Right ventricle myocardium inferior (tissue), 1 donor: ENCODE data around the gene S100A7A. TPM values are rescaled to one million over a fixed set of nuclear protein-coding genes. Genes with fewer than 3 reads are reported as not detected.
"Not testable (repeated sequence)": the region's sequence is repeated elsewhere in the genome, so short reads cannot be mapped to it uniquely, and the experiment has no call there.

Source experiments
- ATAC-seq: fragments of 200-7000 bp; cut with Tn5 transposase; one replicate; pipeline ENCODE4 v1.9.1; 2020; ENCODE audit warnings: mild to moderate bottlenecking, moderate library complexity
- DNase-seq: peaks from one replicate; pipeline ENCODE4 v3.0.0; 2021; ENCODE audit errors: missing footprints
- intact Hi-C: fragments of 100-400 bp; cut with DNase I; formaldehyde crosslinking; loops from one replicate; pipeline ENCODE4 v1.11.0; 2022
- total RNA-seq: library from RNA; stranded (reverse); fragmentation: NEBNext Ultra II Directional; extraction: Animal tissue kit (Norgen Biotek cat#: 25700); gene quantifications from one replicate; pipeline ENCODE4 v1.2.1, GENCODE V29; 2021
- donor health status: DM: no; HTN: yes; CAD: no; lungs with severe emphysema.

S100A7A gene
- total RNA-seq, 1 donor from 2014 or later, result not detected

DNA sequence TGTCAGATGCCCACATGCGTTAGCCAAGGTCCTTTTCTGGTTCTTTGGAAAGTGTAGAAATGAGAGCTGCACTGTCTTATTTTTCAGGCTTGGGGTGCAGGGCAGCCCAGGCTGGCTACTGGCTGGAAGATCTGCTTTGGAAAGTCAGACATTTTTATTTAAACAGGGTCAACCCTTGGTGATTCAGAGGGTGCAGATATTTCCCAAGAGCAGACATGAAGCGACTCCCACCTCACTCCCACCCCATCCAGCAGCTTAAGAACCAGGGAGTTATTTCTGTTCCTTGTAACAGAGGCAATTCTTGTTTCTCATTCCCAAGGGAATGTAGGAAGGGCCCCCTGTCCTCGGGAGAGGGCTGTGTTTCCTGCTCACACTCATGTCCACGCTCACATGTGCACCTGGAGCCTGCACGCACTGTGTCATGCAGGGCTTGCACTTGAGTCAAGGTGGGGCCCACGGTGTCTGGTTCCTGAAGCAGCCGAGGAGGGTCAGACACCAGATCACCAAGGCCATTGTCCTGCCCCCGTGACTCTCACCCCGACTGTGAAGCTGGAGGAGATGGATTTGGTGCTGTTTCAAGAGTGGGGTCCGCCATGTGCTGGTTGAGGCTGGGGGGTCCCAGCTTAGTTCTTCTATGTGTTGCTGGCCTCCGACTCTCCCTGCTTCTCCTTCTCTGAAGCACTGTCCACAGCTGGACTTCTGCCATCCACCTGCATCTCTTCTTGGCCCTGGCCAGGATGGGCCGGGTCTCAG lies 992 bp downstream of the S100A7A start:
- intact Hi-C loops, result no loop called here
- DNase-seq (no peak), ATAC-seq (no peak)

DNA sequence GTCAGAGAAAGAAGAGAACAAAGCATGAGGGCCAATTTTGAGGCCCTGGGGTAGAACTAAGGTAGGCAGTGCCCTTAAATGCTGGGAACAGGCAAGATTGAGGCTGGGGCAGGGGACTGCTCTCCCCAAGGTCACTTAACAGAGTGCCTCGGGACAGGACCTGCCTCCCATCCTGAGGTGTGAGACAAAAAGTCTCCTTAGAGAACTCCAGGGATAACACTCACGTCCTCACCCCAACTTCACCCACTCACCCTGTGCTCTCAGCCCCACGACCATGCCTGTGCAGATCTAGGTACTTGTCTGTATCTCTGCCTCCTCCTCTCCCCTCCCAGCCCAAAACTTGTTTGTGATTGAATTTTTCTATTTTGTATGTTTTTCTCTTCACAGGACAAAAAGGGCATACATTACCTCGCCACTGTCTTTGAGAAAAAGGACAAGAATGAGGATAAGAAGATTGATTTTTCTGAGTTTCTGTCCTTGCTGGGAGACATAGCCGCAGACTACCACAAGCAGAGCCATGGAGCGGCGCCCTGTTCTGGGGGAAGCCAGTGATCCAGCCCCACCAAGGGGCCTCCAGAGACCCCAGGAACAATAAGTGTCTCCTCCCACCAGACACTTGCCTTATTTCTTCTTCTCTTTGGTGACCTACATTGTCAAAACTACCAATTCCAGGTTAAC lies 2.6 kb downstream of the S100A7A start:
- intact Hi-C loops, DNase-seq, ATAC-seq: not testable (repeated sequence)

- ATAC-seq, DNase-seq, intact Hi-C loops: not testable (repeated sequence)
These were observed 3.1 kb downstream of the S100A7A start for GRCh38 chr1:153419436-153419793.

DNA sequence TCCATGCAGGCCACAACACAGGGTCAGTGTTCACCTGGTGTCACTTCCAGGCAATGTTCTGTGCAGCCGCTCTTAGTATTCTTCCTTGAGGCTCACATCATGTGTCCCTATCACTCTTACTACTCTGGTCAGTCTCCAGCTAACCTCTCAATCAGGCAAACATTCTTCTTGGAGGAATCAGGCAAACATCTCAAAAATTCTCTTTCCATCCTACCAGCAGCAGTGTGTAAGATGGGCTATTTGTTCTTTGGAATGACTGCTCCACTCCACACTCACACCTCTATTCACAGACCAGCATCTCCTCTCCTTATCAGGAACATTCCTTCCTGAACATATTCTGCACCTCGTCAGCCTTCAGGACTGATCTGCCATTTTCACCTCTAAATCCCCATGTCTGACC lies 4.0 kb downstream of the S100A7A start:
- intact Hi-C loops, result no loop called here
- no peak for DNase-seq

GRCh38 chr1:153422450-153423068 lies 6.2 kb downstream of the S100A7A start:
- ATAC-seq (peak; percentile 50), DNase-seq (peak; percentile 75)
- intact Hi-C loops, result no loop called here

More for the DNA sequence above, 4.0 kb downstream of the S100A7A start:
- ATAC-seq, result no peak

DNA sequence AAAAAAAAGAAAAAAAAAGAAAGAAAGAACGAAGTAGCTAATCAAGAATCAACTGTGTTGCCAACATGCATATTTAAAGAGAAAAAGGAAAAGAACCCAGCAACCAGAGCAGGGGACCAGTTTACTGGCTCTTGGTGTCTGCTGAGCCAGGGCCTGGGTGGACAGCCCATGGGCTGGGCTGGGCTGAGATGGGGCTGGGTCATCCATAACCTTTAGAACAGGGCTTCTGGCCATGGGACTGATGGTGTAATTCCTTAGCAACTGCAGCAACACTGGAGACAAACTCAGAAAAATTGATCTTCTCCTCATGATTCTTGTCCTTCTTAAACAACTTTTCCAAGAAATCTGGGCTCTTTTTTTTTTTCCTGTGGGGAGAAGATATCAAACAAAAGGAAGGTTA lies 10.5 kb downstream of the S100A7A start:
- DNase-seq (no peak), ATAC-seq (no peak)
- intact Hi-C loops, result no loop called here

GRCh38 chr1:153428073-153428638 lies 11.8 kb downstream of the S100A7A start:
- ATAC-seq, result no peak
- intact Hi-C loops, result no loop called here
- no peak for DNase-seq

DNA sequence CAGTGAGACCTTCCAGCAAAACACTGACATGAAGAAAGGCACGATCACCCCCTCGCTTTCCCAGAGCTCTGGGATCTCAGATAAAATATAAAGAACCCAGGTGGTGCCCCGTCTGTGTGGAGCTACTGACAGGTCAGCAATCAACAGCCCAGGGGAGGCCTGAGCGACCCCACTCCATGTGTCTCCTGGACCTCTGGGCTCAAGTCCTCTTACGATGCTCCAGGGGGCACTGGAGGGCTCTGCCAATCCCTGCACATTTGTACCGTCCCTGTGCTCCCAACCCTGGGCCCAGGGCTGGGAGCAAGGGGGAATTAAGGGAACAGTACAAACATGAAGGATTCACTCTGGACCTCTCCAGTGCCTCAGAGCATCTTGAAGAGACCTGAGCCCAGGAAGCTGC lies 12.5 kb downstream of the S100A7A start:
- ATAC-seq, result no peak
- no peak for DNase-seq
- intact Hi-C loops, result no loop called here

GRCh38 chr1:153429266-153430165 lies 13.2 kb downstream of the S100A7A start:
- DNase-seq (no peak), ATAC-seq (no peak)
- intact Hi-C loops, result no loop called here

DNA sequence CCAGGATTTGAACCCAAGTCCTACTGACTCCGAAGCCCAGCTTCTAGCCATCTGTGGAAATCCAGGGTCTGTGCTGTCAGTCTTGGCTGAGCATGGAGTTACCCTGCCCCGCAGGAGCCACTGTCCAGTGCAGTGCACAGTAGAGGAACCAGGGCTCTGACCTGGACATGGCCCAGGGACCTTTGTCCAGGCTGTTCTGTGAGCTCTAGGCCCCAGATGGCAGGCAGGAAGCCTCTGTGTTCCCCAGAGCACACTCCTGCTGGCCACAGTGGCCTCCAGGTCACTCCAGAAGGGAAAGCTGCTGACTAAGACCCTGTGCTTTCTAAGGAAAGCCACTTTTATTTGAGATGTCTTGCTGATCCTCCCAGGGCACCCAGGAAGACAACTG lies 13.8 kb downstream of the S100A7A start:
- intact Hi-C loops, result no loop called here
- ATAC-seq (no peak), DNase-seq (no peak)

DNA sequence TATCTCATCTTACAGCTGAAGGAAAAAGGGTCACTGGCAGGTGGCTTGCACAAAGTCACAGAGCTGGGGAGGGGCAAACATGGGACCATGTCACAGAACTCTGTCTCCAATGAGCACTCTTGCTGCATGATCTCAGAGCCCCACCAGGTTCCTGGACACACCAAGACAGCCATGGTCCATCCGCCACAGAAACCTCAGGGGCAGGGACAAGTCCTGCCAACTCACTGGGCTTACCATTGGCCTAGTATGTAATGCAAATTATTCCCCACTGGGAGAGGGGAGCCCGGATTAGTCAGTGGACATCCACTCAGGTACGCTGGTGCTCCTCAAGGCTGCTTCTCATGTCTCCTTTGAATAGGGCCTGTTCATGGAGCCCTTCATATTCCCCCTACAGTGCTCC lies 14.2 kb downstream of the S100A7A start:
- intact Hi-C loops, result no loop called here
- no peak for DNase-seq

DNA sequence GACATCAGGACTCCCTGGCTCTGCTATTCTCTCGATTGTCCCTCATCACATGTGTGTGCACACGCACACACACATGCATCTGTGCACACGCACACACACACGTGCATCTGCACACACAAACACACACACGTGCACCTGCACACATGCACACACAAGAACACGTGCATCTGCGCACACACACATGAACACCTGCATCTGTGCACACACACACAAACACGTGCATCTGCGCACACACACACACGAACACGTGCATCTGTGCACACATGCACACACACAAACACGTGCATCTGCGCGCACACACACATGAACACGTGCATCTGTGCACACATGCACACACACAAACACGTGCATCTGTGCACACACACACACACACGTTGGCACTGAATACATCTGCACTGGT lies 14.7 kb downstream of the S100A7A start:
- ATAC-seq, result no peak
- intact Hi-C loops, result no loop called here
- no peak for DNase-seq

More for the DNA sequence above, 14.2 kb downstream of the S100A7A start:
- ATAC-seq, result no peak

- DNase-seq (no peak), ATAC-seq (no peak)
- intact Hi-C loops, result no loop called here
These were observed 15.1 kb downstream of the S100A7A start for GRCh38 chr1:153431427-153431826.

DNA sequence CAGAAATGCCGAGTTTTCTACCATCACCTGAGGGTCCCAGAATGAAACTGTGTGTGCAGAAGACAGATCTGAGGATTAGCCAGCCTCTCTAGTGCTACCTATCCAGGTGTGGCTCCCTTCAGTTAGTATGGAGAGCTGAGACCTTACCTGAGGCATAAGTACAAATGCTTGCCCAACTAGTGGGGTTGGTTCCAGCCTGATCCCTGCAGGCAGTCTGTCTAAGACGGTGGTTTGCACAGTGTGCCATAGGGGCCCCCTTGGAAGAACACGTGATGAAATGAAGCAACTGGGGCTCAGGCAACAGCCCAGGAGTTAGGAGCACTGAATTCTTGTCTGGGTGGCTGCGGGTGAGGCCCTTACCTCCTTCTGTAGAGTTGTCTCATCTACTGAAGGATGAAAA lies 15.6 kb downstream of the S100A7A start:
- DNase-seq, result no peak
- no peak for ATAC-seq
- intact Hi-C loops, result no loop called here

DNA sequence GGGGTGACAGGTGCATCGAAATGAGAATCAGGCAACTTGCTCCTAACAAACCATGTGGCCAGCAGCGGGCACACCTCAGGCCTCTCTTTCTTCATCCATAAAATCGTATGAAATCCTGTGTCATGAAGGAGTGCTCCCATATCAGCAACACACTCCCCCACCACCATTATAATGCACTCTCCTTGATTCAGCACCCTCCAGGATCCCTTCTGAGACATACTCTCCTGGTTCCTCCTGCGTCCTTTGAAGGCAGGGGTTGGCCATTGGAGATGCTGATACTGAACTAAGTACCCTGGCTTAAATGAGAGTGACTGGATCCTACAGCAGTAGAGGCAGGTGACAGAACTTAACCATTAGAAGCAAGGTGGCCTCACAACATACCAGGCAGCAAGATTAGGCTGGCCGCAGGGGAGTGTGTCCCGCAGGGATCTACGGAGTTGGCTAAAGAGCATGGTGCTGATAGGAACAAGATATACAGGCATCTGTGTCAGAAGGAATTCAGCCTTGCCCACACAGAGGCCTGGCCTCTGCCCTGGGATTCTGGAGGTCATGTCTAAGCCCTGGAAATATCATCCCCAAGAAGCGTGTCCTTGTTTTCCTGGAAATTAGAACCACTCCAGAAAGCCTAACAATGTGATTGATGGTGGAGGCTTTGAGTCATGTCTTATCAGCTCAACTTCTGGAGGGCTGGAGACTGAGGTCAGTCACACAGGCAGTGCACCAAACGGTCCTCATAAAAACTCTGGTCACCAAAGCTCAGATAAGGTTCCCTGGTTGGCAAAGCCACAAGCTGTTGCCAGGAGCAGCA lies 16.8 kb downstream of the S100A7A start:
- no peak for ATAC-seq
- intact Hi-C loops, result no loop called here
- DNase-seq, result no peak

DNA sequence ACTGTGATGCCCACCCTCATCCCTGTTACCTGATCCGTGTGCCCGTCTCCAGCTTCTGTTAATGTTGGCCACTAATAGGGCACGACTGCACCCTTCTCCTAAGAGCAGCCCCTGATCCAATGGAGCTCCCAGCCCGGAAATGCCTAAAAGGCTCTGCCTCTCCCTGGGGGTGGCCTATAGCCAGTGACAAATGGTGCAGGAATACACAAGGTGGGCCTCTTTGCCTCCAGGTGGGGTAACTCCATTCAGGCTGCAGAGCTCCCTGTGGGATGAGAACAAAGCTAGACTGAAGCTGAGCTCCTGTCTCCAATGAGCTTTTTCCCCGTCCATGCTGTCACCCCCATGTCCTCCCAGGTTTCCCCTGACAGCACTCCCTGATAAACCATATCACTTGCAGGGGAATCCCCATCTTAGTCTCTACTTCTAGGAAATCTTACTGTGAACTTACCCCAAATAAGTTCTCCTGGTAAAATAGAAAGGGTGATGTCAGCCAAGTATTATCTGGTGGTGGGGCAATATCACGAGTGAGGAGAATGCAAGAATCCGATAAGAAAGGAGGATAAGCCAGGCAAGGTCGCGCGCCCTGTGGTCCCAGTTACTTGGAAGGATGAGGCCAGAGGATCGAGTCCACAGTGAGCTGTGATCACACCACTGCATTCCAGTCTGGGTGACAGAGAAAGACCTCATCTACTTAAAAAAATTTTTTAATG lies 18.6 kb downstream of the S100A7A start:
- DNase-seq (no peak), ATAC-seq (no peak)
- intact Hi-C loops, result no loop called here

DNA sequence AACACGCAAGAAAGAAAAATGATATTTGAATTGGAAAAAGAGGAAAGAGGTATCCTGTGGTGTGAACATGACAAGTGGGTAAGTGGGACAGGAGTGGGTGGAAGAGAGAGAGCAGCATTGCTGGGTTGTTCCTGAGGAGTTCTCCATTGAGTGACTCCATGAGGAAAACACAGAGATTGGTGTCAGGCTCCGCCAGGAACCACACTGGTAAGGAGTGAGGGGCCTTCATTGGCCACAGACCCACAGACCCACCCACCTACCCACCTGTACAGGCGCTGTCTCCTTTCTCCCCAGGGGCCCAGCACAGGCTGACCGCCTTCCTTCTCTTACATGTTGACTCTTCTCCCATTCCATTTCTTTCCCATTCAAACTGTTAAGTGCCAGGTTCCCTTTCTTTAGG lies 20.9 kb downstream of the S100A7A start:
- DNase-seq, result no peak
- ATAC-seq, result no peak
- intact Hi-C loops, result no loop called here
